ENCODE measurements around the gene ADRA1B. TPM values are rescaled to one million over a fixed set of nuclear protein-coding genes. Genes with fewer than 3 reads are reported as not detected.
"Not testable (repeated sequence)": the region's sequence is repeated elsewhere in the genome, so short reads cannot be mapped to it uniquely, and the experiment has no call there.

ADRA1B gene
- total RNA-seq, 6 experiments from 2014 or later = 0.17 to 0.57 (median 0.38) TPM

- DNase-seq = no peak
- TF ChIP-seq CTCF (IDR thresholded peaks at IDR 0.05) = no peak
- Mint-ChIP-seq H3K27me3 (ENCODE audit: insufficient read depth) (no peaks in the 10 kb centered on the region; the same call in 1 of the 2 replicates), H3K4me1 (ENCODE audit: low read depth) (peaks cover 9% of the 10 kb centered on the region), H3K27ac (no peak overlapping the region), H3K4me3 (no peak overlapping the region), H3K36me3 (ENCODE audit: low read depth) (no peaks in the 10 kb centered on the region), H3K9me3 (no peaks in the 10 kb centered on the region)
These were observed 45.2 kb downstream of the ADRA1B start for GRCh38 chr5:159961176-159962160.

GRCh38 chr5:159962214-159962613 is 45.9 kb downstream of the ADRA1B start:
- Mint-ChIP-seq H3K4me1 (ENCODE audit: low read depth) (peaks cover 9% of the 10 kb centered on the region), H3K9me3 (no peaks in the 10 kb centered on the region), H3K27me3 (ENCODE audit: insufficient read depth) (no peaks in the 10 kb centered on the region; the same call in 1 of the 2 replicates), H3K27ac (no peak overlapping the region), H3K36me3 (ENCODE audit: low read depth) (no peaks in the 10 kb centered on the region), H3K4me3 (no peak overlapping the region)
- TF ChIP-seq CTCF (IDR thresholded peaks at IDR 0.05) = no peak
- DNase-seq = no peak

GRCh38 chr5:159963935-159964334 is 47.7 kb downstream of the ADRA1B start:
- Mint-ChIP-seq H3K4me1 (ENCODE audit: low read depth) (peaks cover 9% of the 10 kb centered on the region), H3K4me3 (no peak overlapping the region), H3K36me3 (ENCODE audit: low read depth) (no peaks in the 10 kb centered on the region), H3K27ac (no peak overlapping the region), H3K9me3 (no peaks in the 10 kb centered on the region), H3K27me3 (ENCODE audit: insufficient read depth) (no peaks in the 10 kb centered on the region; the same call in 1 of the 2 replicates)
- TF ChIP-seq CTCF (IDR thresholded peaks at IDR 0.05) = no peak
- no peak for DNase-seq

- no peaks in the 10 kb centered on the region for H3K9me3 Mint-ChIP-seq
- H3K27me3 Mint-ChIP-seq (ENCODE audit: insufficient read depth) = no peaks in the 10 kb centered on the region; the same call in 1 of the 2 replicates
- no peak overlapping the region for H3K27ac Mint-ChIP-seq
- no peak overlapping the region for H3K4me3 Mint-ChIP-seq
- TF ChIP-seq CTCF (IDR thresholded peaks at IDR 0.05) = peak; percentile 74
- H3K4me1 Mint-ChIP-seq (ENCODE audit: low read depth) = peaks cover 13% of the 10 kb centered on the region
- H3K36me3 Mint-ChIP-seq (ENCODE audit: low read depth) = no peaks in the 10 kb centered on the region
- peak; percentile 22 for DNase-seq
These were observed 49.0 kb downstream of the ADRA1B start for GRCh38 chr5:159965031-159965837.

GRCh38 chr5:159965838-159966128 is 49.5 kb downstream of the ADRA1B start:
- H3K36me3 Mint-ChIP-seq (ENCODE audit: low read depth); DNase-seq; H3K27ac Mint-ChIP-seq; H3K4me3 Mint-ChIP-seq; H3K9me3 Mint-ChIP-seq; H3K27me3 Mint-ChIP-seq (ENCODE audit: insufficient read depth): not testable (repeated sequence)
- peaks cover 19% of the 10 kb centered on the region for H3K4me1 Mint-ChIP-seq (ENCODE audit: low read depth)
- TF ChIP-seq CTCF (IDR thresholded peaks at IDR 0.05) = 0 out of 2 replicates have a peak, but pooled peaks have one; percentile 11

All from HFFc6 (cell line).